Measurements from ENCODE around the gene GOSR2.

DNA sequence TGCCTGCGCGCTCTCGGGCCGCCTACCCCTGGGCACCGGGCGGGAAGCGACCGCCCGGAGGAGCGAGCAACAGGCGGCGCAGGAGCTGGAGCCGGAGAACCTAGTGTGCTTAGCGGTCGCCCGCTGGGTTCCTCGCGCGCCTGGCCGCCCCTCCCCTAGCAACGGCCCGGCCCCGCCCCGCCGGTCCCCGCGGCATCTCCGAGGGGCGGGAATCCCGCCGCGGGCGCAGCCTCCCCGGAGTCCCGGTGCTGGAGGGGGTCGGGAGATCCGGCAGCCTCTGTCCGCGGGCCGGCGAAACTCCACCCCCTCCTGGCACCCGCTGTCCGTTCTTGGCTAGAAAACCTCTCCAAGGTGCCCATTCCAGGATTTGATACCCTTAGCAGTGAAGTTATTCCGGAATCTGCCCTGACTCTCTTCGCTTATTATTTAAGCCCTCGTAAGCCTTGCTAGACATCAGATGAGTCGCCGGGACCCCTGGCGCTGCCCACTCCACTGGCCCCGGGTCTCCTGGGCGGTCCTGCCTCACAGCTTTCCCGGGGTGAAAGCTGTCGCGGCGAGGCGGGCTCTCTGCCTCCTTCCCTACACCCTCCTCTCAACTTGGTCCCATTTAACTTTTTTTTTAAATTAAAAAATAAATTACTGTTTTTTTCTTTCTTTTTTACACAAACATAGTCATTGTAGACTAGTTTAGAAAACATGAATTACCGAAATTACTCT is 56.3 kb downstream of the GOSR2 start, which contains the start of gene RPRML:
- TF ChIP-seq, protein P1, sequence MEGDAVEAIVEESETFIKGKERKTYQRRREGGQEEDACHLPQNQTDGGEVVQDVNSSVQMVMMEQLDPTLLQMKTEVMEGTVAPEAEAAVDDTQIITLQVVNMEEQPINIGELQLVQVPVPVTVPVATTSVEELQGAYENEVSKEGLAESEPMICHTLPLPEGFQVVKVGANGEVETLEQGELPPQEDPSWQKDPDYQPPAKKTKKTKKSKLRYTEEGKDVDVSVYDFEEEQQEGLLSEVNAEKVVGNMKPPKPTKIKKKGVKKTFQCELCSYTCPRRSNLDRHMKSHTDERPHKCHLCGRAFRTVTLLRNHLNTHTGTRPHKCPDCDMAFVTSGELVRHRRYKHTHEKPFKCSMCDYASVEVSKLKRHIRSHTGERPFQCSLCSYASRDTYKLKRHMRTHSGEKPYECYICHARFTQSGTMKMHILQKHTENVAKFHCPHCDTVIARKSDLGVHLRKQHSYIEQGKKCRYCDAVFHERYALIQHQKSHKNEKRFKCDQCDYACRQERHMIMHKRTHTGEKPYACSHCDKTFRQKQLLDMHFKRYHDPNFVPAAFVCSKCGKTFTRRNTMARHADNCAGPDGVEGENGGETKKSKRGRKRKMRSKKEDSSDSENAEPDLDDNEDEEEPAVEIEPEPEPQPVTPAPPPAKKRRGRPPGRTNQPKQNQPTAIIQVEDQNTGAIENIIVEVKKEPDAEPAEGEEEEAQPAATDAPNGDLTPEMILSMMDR (IDR thresholded peaks at IDR 0.05), result no peak
- TF ChIP-seq POLR2A (IDR thresholded peaks at IDR 0.05), result no peak

Measured in esophagus squamous epithelium (tissue), 4 donors.